ENCODE data around the gene YEATS4. TPM values are rescaled to one million over a fixed set of nuclear protein-coding genes. Genes with fewer than 3 reads are reported as not detected.

The YEATS4 gene
- total and polyA plus RNA-seq, 4 donors, result 9.9 to 23.8 (median 15.5) TPM

GRCh38 chr12:69343357-69343756 is 16.2 kb upstream of the YEATS4 start:
- peak overlapping the region; percentile 16 to 28 for H3K27ac ChIP-seq (ENCODE audit: low read depth in 1 of 2, low read length in 2 of 2)
- TF ChIP-seq HNF4A (conservative IDR thresholded peaks at IDR 0.05), result no peak
- no peak for TF ChIP-seq FOXA2 (IDR thresholded peaks at IDR 0.05)
- TF ChIP-seq HNF4G (IDR thresholded peaks at IDR 0.05), result no peak
- TF ChIP-seq FOXA1 (IDR thresholded peaks at IDR 0.05), result no peak
- no peak for TF ChIP-seq ZBTB33 (IDR thresholded peaks at IDR 0.05)
- TF ChIP-seq MAX (IDR thresholded peaks at IDR 0.05), result no peak
- no peak for TF ChIP-seq REST (IDR thresholded peaks at IDR 0.05)
- TF ChIP-seq EGR1 (IDR thresholded peaks at IDR 0.05; ENCODE audit: low read depth in 2 of 2), result no peak
- TF ChIP-seq TAF1 (conservative IDR thresholded peaks at IDR 0.05), result no peak
- TF ChIP-seq YY1 (IDR thresholded peaks at IDR 0.05), result no peak
- no peak for TF ChIP-seq NR2F2 (IDR thresholded peaks at IDR 0.05)
- no peak for TF ChIP-seq RAD21 (IDR thresholded peaks at IDR 0.05)
- TF ChIP-seq SP1 (IDR thresholded peaks at IDR 0.05), result no peak
- TF ChIP-seq JUND (IDR thresholded peaks at IDR 0.05), result no peak
- TF ChIP-seq RXRA (IDR thresholded peaks at IDR 0.05), result no peak
- TF ChIP-seq GABPA (IDR thresholded peaks at IDR 0.05 in 1 of 2, conservative IDR thresholded peaks at IDR 0.05 in 1 of 2), result no peak
- no peak for TF ChIP-seq ATF3 (IDR thresholded peaks at IDR 0.05)
- no peak for TF ChIP-seq CTCF (IDR thresholded peaks at IDR 0.05; ENCODE audit: low read depth, low read length, missing input control)
- peaks cover 19 to 60% (median 51%) of the 10 kb centered on the region in 4 donors for H3K4me1 ChIP-seq (ENCODE audit: control insufficient read depth in 4 of 4, insufficient read depth in 4 of 4, low read length in 3 of 4)
- H3K36me3 ChIP-seq (ENCODE audit: control insufficient read depth in 4 of 4, insufficient read depth in 3 of 4, low read depth in 1 of 4, low read length in 3 of 4), result no peaks in the 10 kb centered on the region
- 47% methylated on average over 3 of the region's 3 CpGs for WGBS
- no peak overlapping the region for H3K9ac ChIP-seq (ENCODE audit: low read depth in 1 of 2, low read length in 2 of 2)
- no peak for DNase-seq (ENCODE audit: low spot score)
- no peaks in the 10 kb centered on the region for H3K9me3 ChIP-seq (ENCODE audit: control insufficient read depth in 4 of 4, low read length in 3 of 4)
- H3K27me3 ChIP-seq (ENCODE audit: control insufficient read depth in 4 of 4, insufficient read depth in 4 of 4, low read length in 3 of 4), result no peaks in the 10 kb centered on the region
- H3K4me3 ChIP-seq (ENCODE audit: low read depth in 1 of 3, low read length in 3 of 3), result no peak overlapping the region

Data from liver (tissue), 9 donors.